ENCODE results near the gene ARL5A.

The ARL5A gene

DNA sequence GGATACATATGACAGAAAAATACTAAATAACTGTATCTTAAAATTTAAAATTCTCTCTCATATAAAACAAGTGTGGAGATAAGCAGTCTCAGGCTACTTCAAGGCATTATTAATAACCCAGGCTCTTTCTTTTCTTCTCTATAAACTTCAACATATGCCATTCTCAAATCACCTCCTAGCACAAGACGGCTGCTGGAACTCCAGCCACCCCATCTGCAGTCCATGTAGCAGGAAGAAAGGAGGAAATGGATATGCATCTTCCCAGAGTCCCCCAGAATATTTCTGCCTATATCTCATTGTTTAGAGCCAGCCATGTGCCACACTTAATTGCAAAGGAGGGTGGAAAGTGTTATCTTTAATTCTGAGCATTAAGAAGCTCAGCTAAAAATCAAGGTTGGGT is 58.6 kb downstream of the ARL5A start:
- Histone ChIP-seq H3K4me1 (ENCODE audit: insufficient read depth, insufficient read length) (no peaks in the 10 kb centered on the region), H3K27me3 (ENCODE audit: insufficient read depth, insufficient read length) (no peaks in the 10 kb centered on the region), H3K9me3 (ENCODE audit: insufficient read depth, low read length) (no peaks in the 10 kb centered on the region), H3K9ac (ENCODE audit: insufficient read length, low read depth) (no peak overlapping the region), H3K4me3 (ENCODE audit: insufficient read length, low read depth) (no peak overlapping the region), H3K36me3 (ENCODE audit: insufficient read depth, insufficient read length, low read length) (no peaks in the 10 kb centered on the region)
- DNase-seq (ENCODE audit: low read depth, low spot score), result no peak
- TF ChIP-seq YY1 (IDR thresholded peaks at IDR 0.05; ENCODE audit: insufficient read depth, insufficient read length) (no peak), SUZ12 (IDR thresholded peaks at IDR 0.05; ENCODE audit: extremely low read depth, insufficient read depth, insufficient read length) (no peak), ZNF274 (IDR thresholded peaks at IDR 0.05; ENCODE audit: low read depth, low read length) (no peak)

- H3K9me3 ChIP-seq (ENCODE audit: insufficient read depth, low read length), result no peaks in the 10 kb centered on the region
- H3K27me3 ChIP-seq (ENCODE audit: insufficient read depth, insufficient read length), result no peaks in the 10 kb centered on the region
- no peaks in the 10 kb centered on the region for H3K36me3 ChIP-seq (ENCODE audit: insufficient read depth, insufficient read length, low read length)
- no peak for DNase-seq (ENCODE audit: low read depth, low spot score)
- H3K4me3 ChIP-seq (ENCODE audit: insufficient read length, low read depth), result no peak overlapping the region
- no peak for TF ChIP-seq ZNF274 (IDR thresholded peaks at IDR 0.05; ENCODE audit: low read depth, low read length)
- TF ChIP-seq YY1 (IDR thresholded peaks at IDR 0.05; ENCODE audit: insufficient read depth, insufficient read length), result no peak
- TF ChIP-seq SUZ12 (IDR thresholded peaks at IDR 0.05; ENCODE audit: extremely low read depth, insufficient read depth, insufficient read length), result no peak
- no peaks in the 10 kb centered on the region for H3K4me1 ChIP-seq (ENCODE audit: insufficient read depth, insufficient read length)
- no peak overlapping the region for H3K9ac ChIP-seq (ENCODE audit: insufficient read length, low read depth)
Observed at GRCh38 chr2:151767536-151767935, 60.7 kb downstream of the ARL5A start.

GRCh38 chr2:151766437-151767153 is 61.6 kb downstream of the ARL5A start:
- Histone ChIP-seq H3K4me1 (ENCODE audit: insufficient read depth, insufficient read length) (no peaks in the 10 kb centered on the region), H3K4me3 (ENCODE audit: insufficient read length, low read depth) (no peak overlapping the region), H3K9ac (ENCODE audit: insufficient read length, low read depth) (no peak overlapping the region), H3K27me3 (ENCODE audit: insufficient read depth, insufficient read length) (no peaks in the 10 kb centered on the region), H3K9me3 (ENCODE audit: insufficient read depth, low read length) (no peaks in the 10 kb centered on the region), H3K36me3 (ENCODE audit: insufficient read depth, insufficient read length, low read length) (no peaks in the 10 kb centered on the region)
- TF ChIP-seq ZNF274 (IDR thresholded peaks at IDR 0.05; ENCODE audit: low read depth, low read length), result no peak
- no peak for TF ChIP-seq SUZ12 (IDR thresholded peaks at IDR 0.05; ENCODE audit: extremely low read depth, insufficient read depth, insufficient read length)
- TF ChIP-seq YY1 (IDR thresholded peaks at IDR 0.05; ENCODE audit: insufficient read depth, insufficient read length), result no peak
- no peak for DNase-seq (ENCODE audit: low read depth, low spot score)

GRCh38 chr2:151765760-151766410 is 62.3 kb downstream of the ARL5A start:
- Histone ChIP-seq H3K4me3 (ENCODE audit: insufficient read length, low read depth) (no peak overlapping the region), H3K4me1 (ENCODE audit: insufficient read depth, insufficient read length) (no peaks in the 10 kb centered on the region), H3K27me3 (ENCODE audit: insufficient read depth, insufficient read length) (no peaks in the 10 kb centered on the region), H3K36me3 (ENCODE audit: insufficient read depth, insufficient read length, low read length) (no peaks in the 10 kb centered on the region), H3K9ac (ENCODE audit: insufficient read length, low read depth) (no peak overlapping the region), H3K9me3 (ENCODE audit: insufficient read depth, low read length) (no peaks in the 10 kb centered on the region)
- no peak for TF ChIP-seq YY1 (IDR thresholded peaks at IDR 0.05; ENCODE audit: insufficient read depth, insufficient read length)
- TF ChIP-seq SUZ12 (IDR thresholded peaks at IDR 0.05; ENCODE audit: extremely low read depth, insufficient read depth, insufficient read length), result no peak
- TF ChIP-seq ZNF274 (IDR thresholded peaks at IDR 0.05; ENCODE audit: low read depth, low read length), result no peak
- DNase-seq (ENCODE audit: low read depth, low spot score), result no peak

DNA sequence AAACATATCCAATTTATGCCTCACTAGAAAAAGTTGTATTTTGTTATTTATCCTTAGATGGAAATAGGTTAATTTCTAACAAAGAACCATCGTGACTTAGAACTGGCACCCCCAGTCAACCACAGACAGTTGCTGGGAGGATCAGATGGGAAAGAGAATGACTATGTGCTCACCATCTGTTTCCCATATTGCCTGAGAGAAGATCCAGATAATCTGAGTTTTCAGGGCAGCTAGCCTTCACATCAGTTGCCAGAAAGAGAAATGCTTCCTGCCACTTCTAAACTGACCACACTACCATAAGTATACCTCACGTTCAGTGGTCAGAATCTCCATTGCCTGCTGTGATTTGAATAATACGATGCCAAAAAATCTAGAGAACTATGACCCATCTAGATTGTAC is 65.5 kb downstream of the ARL5A start:
- no peaks in the 10 kb centered on the region for H3K9me3 ChIP-seq (ENCODE audit: insufficient read depth, low read length)
- H3K36me3 ChIP-seq (ENCODE audit: insufficient read depth, insufficient read length, low read length), result no peaks in the 10 kb centered on the region
- no peak overlapping the region for H3K4me3 ChIP-seq (ENCODE audit: insufficient read length, low read depth)
- no peak for DNase-seq (ENCODE audit: low read depth, low spot score)
- H3K27me3 ChIP-seq (ENCODE audit: insufficient read depth, insufficient read length), result no peaks in the 10 kb centered on the region
- H3K4me1 ChIP-seq (ENCODE audit: insufficient read depth, insufficient read length), result peaks cover 4% of the 10 kb centered on the region
- TF ChIP-seq YY1 (IDR thresholded peaks at IDR 0.05; ENCODE audit: insufficient read depth, insufficient read length) (no peak), ZNF274 (IDR thresholded peaks at IDR 0.05; ENCODE audit: low read depth, low read length) (no peak), SUZ12 (IDR thresholded peaks at IDR 0.05; ENCODE audit: extremely low read depth, insufficient read depth, insufficient read length) (no peak)
- H3K9ac ChIP-seq (ENCODE audit: insufficient read length, low read depth), result no peak overlapping the region

DNA sequence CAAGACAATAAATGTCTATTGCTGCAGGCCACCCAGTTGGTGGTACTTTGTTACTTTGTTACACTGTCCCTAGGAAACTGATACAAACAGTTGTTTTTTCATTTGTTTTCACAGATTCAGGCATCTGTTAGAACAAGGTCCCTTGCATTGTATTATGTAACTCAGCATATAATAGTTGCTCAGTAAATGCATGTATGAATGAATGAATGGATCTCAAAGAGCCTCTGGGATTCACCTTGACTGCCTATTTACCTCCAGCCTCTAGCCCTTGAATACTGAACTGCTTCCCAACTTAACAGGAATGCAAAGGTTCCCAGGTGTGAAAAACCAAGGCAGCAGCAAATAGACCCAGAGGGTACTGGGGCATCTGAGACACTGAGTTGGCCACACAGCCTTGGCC is 66.5 kb downstream of the ARL5A start:
- H3K4me3 ChIP-seq (ENCODE audit: insufficient read length, low read depth), result no peak overlapping the region
- H3K27me3 ChIP-seq (ENCODE audit: insufficient read depth, insufficient read length), result no peaks in the 10 kb centered on the region
- no peak for DNase-seq (ENCODE audit: low read depth, low spot score)
- H3K9me3 ChIP-seq (ENCODE audit: insufficient read depth, low read length), result no peaks in the 10 kb centered on the region
- TF ChIP-seq YY1 (IDR thresholded peaks at IDR 0.05; ENCODE audit: insufficient read depth, insufficient read length) (no peak), ZNF274 (IDR thresholded peaks at IDR 0.05; ENCODE audit: low read depth, low read length) (no peak), SUZ12 (IDR thresholded peaks at IDR 0.05; ENCODE audit: extremely low read depth, insufficient read depth, insufficient read length) (no peak)
- no peak overlapping the region for H3K9ac ChIP-seq (ENCODE audit: insufficient read length, low read depth)
- H3K4me1 ChIP-seq (ENCODE audit: insufficient read depth, insufficient read length), result peaks cover 4% of the 10 kb centered on the region
- no peaks in the 10 kb centered on the region for H3K36me3 ChIP-seq (ENCODE audit: insufficient read depth, insufficient read length, low read length)

DNA sequence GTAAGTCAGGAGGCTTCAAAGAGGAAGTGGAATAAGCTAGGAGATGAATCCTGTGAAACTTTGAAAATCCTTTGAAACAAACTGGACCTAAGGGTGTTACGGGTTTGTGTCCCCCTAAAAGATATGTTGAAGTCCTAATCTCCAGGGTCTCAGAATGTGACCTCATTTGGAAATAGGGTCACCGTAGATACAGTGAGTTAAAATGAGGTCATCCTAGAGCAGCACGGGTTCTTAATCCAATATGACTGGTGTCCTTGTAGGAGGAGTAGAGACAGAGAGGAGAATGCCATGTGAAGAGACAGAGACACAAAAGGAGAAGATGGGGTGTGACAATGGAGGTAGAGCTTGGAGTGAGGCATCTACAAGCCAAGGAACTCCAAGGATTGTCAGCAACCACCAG is 67.0 kb downstream of the ARL5A start:
- Histone ChIP-seq H3K4me3 (ENCODE audit: insufficient read length, low read depth) (no peak overlapping the region), H3K4me1 (ENCODE audit: insufficient read depth, insufficient read length) (peaks cover 4% of the 10 kb centered on the region), H3K27me3 (ENCODE audit: insufficient read depth, insufficient read length) (no peaks in the 10 kb centered on the region), H3K36me3 (ENCODE audit: insufficient read depth, insufficient read length, low read length) (no peaks in the 10 kb centered on the region), H3K9me3 (ENCODE audit: insufficient read depth, low read length) (no peaks in the 10 kb centered on the region), H3K9ac (ENCODE audit: insufficient read length, low read depth) (no peak overlapping the region)
- no peak for TF ChIP-seq YY1 (IDR thresholded peaks at IDR 0.05; ENCODE audit: insufficient read depth, insufficient read length)
- TF ChIP-seq ZNF274 (IDR thresholded peaks at IDR 0.05; ENCODE audit: low read depth, low read length), result no peak
- TF ChIP-seq SUZ12 (IDR thresholded peaks at IDR 0.05; ENCODE audit: extremely low read depth, insufficient read depth, insufficient read length), result no peak
- no peak for DNase-seq (ENCODE audit: low read depth, low spot score)
